GM23338 (cell line): ENCODE measurements around the gene MUC13. TPM values are rescaled to one million over a fixed set of nuclear protein-coding genes. Genes with fewer than 3 reads are reported as not detected.

Experiments used
- ATAC-seq: fragments of 200-7000 bp; cut with Tn5 transposase; 3 replicates; pipeline ENCODE4 v1.9.1; 2020
- DNase-seq: peaks from one replicate; pipeline ENCODE4 v3.0.0-alpha.2; 2015; ENCODE audit warnings: low spot score
- H2AFZ ChIP-seq: fragments of 200-600 bp; sonication (generic); 2 replicates; pipeline ENCODE4 v1.8.0; 2016; ENCODE audit warnings: antibody characterized with exemption, mild to moderate bottlenecking, moderate library complexity
- H3F3A ChIP-seq: fragments of 200-600 bp; sonication (generic); replicated peaks from 2 replicates; pipeline ENCODE4 v1.8.0; 2017; ENCODE audit warnings: antibody characterized with exemption, mixed run types, low read depth
- H3K27ac ChIP-seq: fragments of 200-600 bp; sonication (generic); 2 replicates; pipeline ENCODE4 v1.6.1; 2016; ENCODE audit warnings: low read depth
- H3K27me3 ChIP-seq: fragments of 200-600 bp; sonication (generic); 2 replicates; pipeline ENCODE4 v1.8.0; 2016; ENCODE audit warnings: mild to moderate bottlenecking, mixed run types, moderate library complexity; ENCODE audit not compliant: insufficient read depth
- H3K36me3 ChIP-seq: fragments of 200-600 bp; sonication (generic); 2 replicates; pipeline ENCODE4 v1.8.0; 2016; ENCODE audit warnings: mild to moderate bottlenecking; ENCODE audit not compliant: insufficient read depth
- H3K4me1 ChIP-seq: fragments of 200-600 bp; sonication (generic); 2 replicates; pipeline ENCODE4 v1.8.0; 2016; ENCODE audit warnings: mild to moderate bottlenecking, moderate library complexity; ENCODE audit not compliant: insufficient read depth
- H3K4me2 ChIP-seq: fragments of 200-600 bp; sonication (generic); 2 replicates; pipeline ENCODE4 v1.7.1; 2017; ENCODE audit warnings: mixed run types
- H3K4me3 ChIP-seq: fragments of 200-600 bp; sonication (generic); 2 replicates; pipeline ENCODE4 v1.6.1; 2016; ENCODE audit warnings: mixed run types
- H3K79me2 ChIP-seq: fragments of 200-600 bp; sonication (generic); replicated peaks from 2 replicates; pipeline ENCODE4 v1.8.0; 2017; ENCODE audit warnings: mild to moderate bottlenecking; ENCODE audit not compliant: insufficient read depth
- H3K9me2 ChIP-seq: fragments of 200-600 bp; sonication (generic); 2 replicates; pipeline ENCODE4 v1.8.0; 2017; ENCODE audit not compliant: insufficient read depth
- H4K20me1 ChIP-seq: fragments of 200-600 bp; sonication (generic); replicated peaks from 2 replicates; pipeline ENCODE4 v1.8.0; 2017; ENCODE audit warnings: mild to moderate bottlenecking; ENCODE audit not compliant: insufficient read depth
- H3K27ac Mint-ChIP-seq: 2 replicates; pipeline ENCODE4 v1.8.0; 2020; ENCODE audit warnings: inconsistent platforms, mild to moderate bottlenecking, moderate library complexity, mixed read lengths
- H3K27me3 Mint-ChIP-seq: 3 replicates; pipeline ENCODE4 v1.8.0; 2022; ENCODE audit warnings: low read depth, mild to moderate bottlenecking, moderate library complexity, mixed read lengths, inconsistent platforms; ENCODE audit not compliant: insufficient read depth, poor library complexity
- H3K36me3 Mint-ChIP-seq: 3 replicates; pipeline ENCODE4 v1.8.0; 2021; ENCODE audit warnings: low read depth, mild to moderate bottlenecking, inconsistent platforms, moderate library complexity, mixed read lengths
- H3K4me1 Mint-ChIP-seq: 3 replicates; pipeline ENCODE4 v1.8.0; 2020; ENCODE audit warnings: mild to moderate bottlenecking, inconsistent platforms, mixed read lengths
- H3K4me3 Mint-ChIP-seq: 3 replicates; pipeline ENCODE4 v1.8.0; 2021; ENCODE audit warnings: moderate library complexity, mild to moderate bottlenecking, inconsistent platforms, mixed read lengths
- H3K9me3 Mint-ChIP-seq: 3 replicates; pipeline ENCODE4 v1.8.0; 2020; ENCODE audit warnings: moderate library complexity, mild to moderate bottlenecking, inconsistent platforms, mixed read lengths
- ETS1 ChIP-seq: IDR thresholded peaks from 2 replicates; pipeline ENCODE4 v1.6.1; 2016; ENCODE audit warnings: antibody characterized with exemption
- EZH2phosphoT487 ChIP-seq: fragments of 200-600 bp; sonication (generic); IDR thresholded peaks from one replicate; pipeline ENCODE4 v1.8.1; 2018; ENCODE audit warnings: antibody characterized with exemption; ENCODE audit not compliant: unreplicated experiment
- POLR2AphosphoS5 ChIP-seq: IDR thresholded peaks from 2 replicates; pipeline ENCODE4 v1.6.1; 2016; ENCODE audit warnings: antibody characterized with exemption, low read depth
- REST ChIP-seq: IDR thresholded peaks from one replicate; pipeline ENCODE4 v1.6.1; 2018; ENCODE audit warnings: antibody characterized with exemption; ENCODE audit not compliant: unreplicated experiment
- STAT1 ChIP-seq: IDR thresholded peaks from one replicate; pipeline ENCODE4 v1.6.1; 2016; ENCODE audit warnings: antibody characterized with exemption; ENCODE audit not compliant: unreplicated experiment
- ZNF114 ChIP-seq: fragments of 250-450 bp; sonication (Bioruptor Pico); IDR thresholded peaks from 2 replicates; pipeline ENCODE4 v1.5.0; 2020; ENCODE audit warnings: mild to moderate bottlenecking, moderate library complexity
- ZNF331 ChIP-seq: fragments of 250-450 bp; sonication (Bioruptor Pico); IDR thresholded peaks from 2 replicates; pipeline ENCODE4 v1.5.0; 2020; ENCODE audit warnings: low read depth, mild to moderate bottlenecking, moderate library complexity
- ZNF462 ChIP-seq: fragments of 250-450 bp; sonication (Bioruptor Pico); IDR thresholded peaks from 2 replicates; pipeline ENCODE4 v1.5.0; 2020; ENCODE audit warnings: mild to moderate bottlenecking, moderate library complexity
- polyA plus RNA-seq: library from polyadenylated mRNA; unstranded; fragments of >200 nt; fragmentation: Nextera tagmentation; extraction: Ambion mirVana; gene quantifications from 2 replicates; pipeline ENCODE4 v1.2.1, GENCODE V29; 2016
- total RNA-seq: library from RNA; depleted of rRNA; stranded (reverse); fragments of >200 nt; shearing (Covaris generic); gene quantifications from 2 replicates; pipeline ENCODE4 v1.2.3, GENCODE V29; 2014

The MUC13 gene
- total and polyA plus RNA-seq, 2 experiments from 2014 or later: not detected

GRCh38 chr3:124927574-124928045 lies 6.9 kb downstream of the MUC13 start:
- Histone ChIP-seq H3K79me2 (no peaks in the 10 kb centered on the region), H2AFZ (no peak overlapping the region), H3K9me2 (no peaks in the 10 kb centered on the region), H3K36me3 (no peaks in the 10 kb centered on the region), H3F3A (no peaks in the 10 kb centered on the region), H4K20me1 (no peaks in the 10 kb centered on the region), H3K4me2 (no peak overlapping the region), H3K27me3 (no peaks in the 10 kb centered on the region), H3K4me1 (no peaks in the 10 kb centered on the region), H3K4me3 (no peak overlapping the region), H3K27ac (no peak overlapping the region)
- Mint-ChIP-seq H3K9me3 (no peaks in the 10 kb centered on the region), H3K27me3 (peaks cover under 1% of the 10 kb centered on the region), H3K4me1 (no peaks in the 10 kb centered on the region), H3K4me3 (no peak overlapping the region), H3K36me3 (no peaks in the 10 kb centered on the region), H3K27ac (no peak overlapping the region)
- no peak for DNase-seq
- TF ChIP-seq ZNF331 (CRISPR knock-in tag) (no peak), ETS1 (no peak), REST (no peak), EZH2phosphoT487 (no peak), POLR2AphosphoS5 (no peak), STAT1 (no peak), ZNF114 (CRISPR knock-in tag) (no peak), ZNF462 (no peak)
- ATAC-seq: no peak
